ENCODE measurements around the gene PTH1R. TPM values are rescaled to one million over a fixed set of nuclear protein-coding genes. Genes with fewer than 3 reads are reported as not detected.

The PTH1R gene
- total RNA-seq, 1 experiment from 2014 or later, result 1.0 TPM

GRCh38 chr3:46908294-46908985 lies 30.9 kb downstream of the PTH1R start:
- Histone ChIP-seq H2BK12ac (ENCODE audit: insufficient read length, low read depth, low read length) (no peak overlapping the region), H3K27ac (ENCODE audit: insufficient read length, low read depth, low read length) (no peak overlapping the region), H3K4ac (ENCODE audit: low read depth, low read length) (no peak overlapping the region), H3T11ph (ENCODE audit: low read length) (no peak overlapping the region), H3K14ac (ENCODE audit: insufficient read depth, low read length) (no peak overlapping the region), H3K18ac (ENCODE audit: insufficient read length, low read depth, low read length) (no peak overlapping the region), H3K27me3 (ENCODE audit: insufficient read depth, low read length) (no peaks in the 10 kb centered on the region), H3K79me2 (ENCODE audit: insufficient read depth, low read length) (no peaks in the 10 kb centered on the region), H2AFZ (ENCODE audit: low read length) (no peak overlapping the region), H3K4me1 (ENCODE audit: insufficient read depth, low read length) (no peaks in the 10 kb centered on the region), H2BK15ac (ENCODE audit: low read depth, low read length) (no peak overlapping the region), H3K23me2 (ENCODE audit: insufficient read length, low read depth, low read length, poor library complexity, severe bottlenecking) (no peaks in the 10 kb centered on the region), H4K91ac (ENCODE audit: insufficient read length, low read depth, low read length) (no peak overlapping the region), H3K79me1 (ENCODE audit: insufficient read depth, low read depth, low read length, poor library complexity, severe bottlenecking) (no peaks in the 10 kb centered on the region), H2AK5ac (ENCODE audit: insufficient read length, low read length) (no peak overlapping the region), H3K4me2 (ENCODE audit: insufficient read depth, insufficient read length, low read length) (no peak overlapping the region), H3K9ac (ENCODE audit: extremely low read depth, insufficient read length, low read length) (no peak overlapping the region), H4K8ac (replicated peaks; ENCODE audit: insufficient read length, low read depth, low read length) (no peak overlapping the region), H3K23ac (ENCODE audit: insufficient read length, low read depth, low read length) (no peak overlapping the region), H4K20me1 (ENCODE audit: control insufficient read depth, insufficient read depth, insufficient read length) (no peaks in the 10 kb centered on the region), H4K5ac (ENCODE audit: insufficient read length, low read depth, low read length) (no peak overlapping the region), H2BK5ac (ENCODE audit: insufficient read length, low read length) (no peak overlapping the region), H3K56ac (ENCODE audit: insufficient read length, low read depth, low read length) (no peak overlapping the region), H2BK20ac (ENCODE audit: low read depth, low read length, poor library complexity, severe bottlenecking) (no peak overlapping the region), H3K9me3 (ENCODE audit: control insufficient read depth, low read depth, low read length) (no peaks in the 10 kb centered on the region), H2BK120ac (ENCODE audit: low read depth, low read length, poor library complexity, severe bottlenecking) (no peak overlapping the region)
- H3K27ac Mint-ChIP-seq, result no peak overlapping the region
- no peak overlapping the region for H3K4me3 Mint-ChIP-seq
- H3K9me3 Mint-ChIP-seq, result no peaks in the 10 kb centered on the region
- no CpG with 5 or more reads among the region's 24 CpGs for WGBS (ENCODE audit: extremely low coverage, insufficient read length, low lambda C conversion rate)
- peaks cover 2% of the 10 kb centered on the region; the same call in 1 of the 2 replicates for H3K27me3 Mint-ChIP-seq (ENCODE audit: low read depth)
- no peak for TF ChIP-seq CTCF (conservative IDR thresholded peaks at IDR 0.05)
- no peaks in the 10 kb centered on the region for H3K36me3 Mint-ChIP-seq (ENCODE audit: insufficient read depth in 1 of 3, low read depth in 3 of 3)
- peaks cover 3 to 5% of the 10 kb centered on the region in 2 experiments; a peak in 3 of 4 replicates for H3K4me1 Mint-ChIP-seq
- no peak for DNase-seq

Measured in H9 (cell line).